GM08714 (cell line): ENCODE data around the gene DENND1C.

Source experiments
- H3K4me3 ChIP-seq: fragments of 200-500 bp; sonication (Bioruptor generic); 2 replicates; pipeline ENCODE4 v1.5.1; 2014; ENCODE audit warnings: mild to moderate bottlenecking, low read length, inconsistent platforms
- ZNF274 ChIP-seq: IDR thresholded peaks from 2 replicates; pipeline ENCODE4 v1.6.1; 2012; ENCODE audit warnings: mild to moderate bottlenecking, low read depth, low read length

The DENND1C gene

GRCh38 chr19:6460099-6460884, 21.3 kb downstream of the DENND1C start:
- peak overlapping the region; percentile 70 for H3K4me3 ChIP-seq
- TF ChIP-seq ZNF274: no peak

- no peak for TF ChIP-seq ZNF274
- H3K4me3 ChIP-seq: peak within 1 kb of the TSS; percentile 70
These were observed 22.1 kb downstream of the DENND1C start, which contains the start of gene SLC25A23 for GRCh38 chr19:6459262-6460098. TSS of gene SLC25A23 (minus strand) at chr19:6459792. CDS start at chr19:6459628, 164 bp downstream.

- H3K4me3 ChIP-seq: peak overlapping the region; percentile 70
- no peak for TF ChIP-seq ZNF274
These were observed 22.8 kb downstream of the DENND1C start for GRCh38 chr19:6458695-6459261.

GRCh38 chr19:6457958-6458694, 23.5 kb downstream of the DENND1C start:
- TF ChIP-seq ZNF274: no peak
- H3K4me3 ChIP-seq: no peak overlapping the region; the same call in 1 of the 2 replicates

DNA sequence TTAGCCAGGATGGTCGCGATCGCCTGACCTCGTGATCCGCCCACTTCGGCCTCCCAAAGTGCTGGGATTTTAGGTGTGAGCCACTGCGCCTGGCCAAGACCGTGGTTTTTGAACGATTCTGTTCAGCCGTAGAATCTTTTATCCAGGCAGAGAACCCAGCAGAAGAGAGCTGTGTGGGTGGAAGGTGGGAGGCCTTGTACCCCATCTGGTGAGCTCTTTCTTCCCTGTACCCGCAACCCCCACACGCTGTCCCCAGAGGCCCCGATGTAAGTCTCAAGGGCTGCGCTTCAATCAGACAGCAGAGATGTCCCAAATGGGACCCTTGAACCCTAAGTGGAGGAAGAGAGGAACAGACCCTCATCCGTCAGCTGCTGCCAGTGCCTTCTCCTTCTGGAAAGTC, 25.7 kb downstream of the DENND1C start:
- H3K4me3 ChIP-seq: no peak overlapping the region
- no peak for TF ChIP-seq ZNF274

GRCh38 chr19:6453951-6454565, 27.5 kb downstream of the DENND1C start:
- TF ChIP-seq ZNF274: no peak

GRCh38 chr19:6452899-6453298, 28.7 kb downstream of the DENND1C start:
- no peak for TF ChIP-seq ZNF274

More at GRCh38 chr19:6453951-6454565, 27.5 kb downstream of the DENND1C start:
- H3K4me3 ChIP-seq: no peak overlapping the region

DNA sequence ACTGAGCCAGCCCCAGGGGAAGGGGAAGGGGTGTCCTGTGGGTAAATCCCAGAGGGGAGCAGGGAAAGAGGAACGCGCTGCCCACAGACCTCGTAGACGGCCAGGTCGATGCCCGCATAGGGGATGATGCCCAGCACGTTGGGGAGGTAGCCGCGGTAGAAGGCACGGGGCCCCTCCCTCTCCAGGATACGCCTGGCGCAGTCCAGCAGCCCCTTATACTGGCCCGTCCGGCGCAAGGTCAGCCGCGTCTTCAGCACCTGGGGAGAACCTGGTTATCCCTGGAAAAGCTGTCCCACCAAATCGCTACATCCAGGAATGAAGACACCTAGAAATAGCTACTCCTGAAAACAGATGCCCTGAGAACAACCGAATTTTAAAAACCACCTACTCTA, 29.4 kb downstream of the DENND1C start:
- no peak for TF ChIP-seq ZNF274
- H3K4me3 ChIP-seq: no peak overlapping the region

More at GRCh38 chr19:6452899-6453298, 28.7 kb downstream of the DENND1C start:
- H3K4me3 ChIP-seq: no peak overlapping the region

DNA sequence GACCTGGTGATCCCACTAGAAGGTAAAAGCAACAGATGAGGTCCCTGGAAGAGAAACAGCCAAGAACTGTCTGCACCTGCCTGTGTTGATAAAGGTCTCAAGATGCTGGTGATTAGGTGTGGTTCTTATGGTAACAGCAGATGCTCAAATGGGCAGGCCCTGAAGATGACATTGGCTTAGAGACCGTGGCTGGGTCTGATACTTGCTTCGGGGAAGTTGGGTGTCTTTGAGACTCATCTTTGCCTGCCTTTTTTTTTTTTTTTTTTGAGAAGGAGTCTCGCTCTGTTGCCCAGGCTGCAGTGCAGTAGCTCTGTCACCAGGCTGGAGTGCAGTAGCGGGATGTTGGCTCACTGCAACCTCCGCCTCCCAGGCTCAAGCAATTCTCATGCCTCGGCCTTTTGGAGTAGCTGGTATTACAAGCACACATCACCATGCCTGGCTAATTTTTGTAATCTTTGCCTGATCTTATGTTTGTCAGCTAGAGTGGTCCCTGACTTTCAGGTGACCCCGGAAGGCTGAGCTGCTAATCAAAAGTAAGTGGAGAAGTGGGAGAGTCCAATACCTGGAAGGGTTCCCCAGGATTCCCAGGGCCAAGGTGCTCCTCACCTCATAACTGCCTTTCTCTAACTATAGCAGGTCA, 29.9 kb downstream of the DENND1C start:
- H3K4me3 ChIP-seq: no peak overlapping the region
- no peak for TF ChIP-seq ZNF274

- H3K4me3 ChIP-seq: no peak overlapping the region
- no peak for TF ChIP-seq ZNF274
These were observed 31.4 kb downstream of the DENND1C start for GRCh38 chr19:6450166-6450565.

DNA sequence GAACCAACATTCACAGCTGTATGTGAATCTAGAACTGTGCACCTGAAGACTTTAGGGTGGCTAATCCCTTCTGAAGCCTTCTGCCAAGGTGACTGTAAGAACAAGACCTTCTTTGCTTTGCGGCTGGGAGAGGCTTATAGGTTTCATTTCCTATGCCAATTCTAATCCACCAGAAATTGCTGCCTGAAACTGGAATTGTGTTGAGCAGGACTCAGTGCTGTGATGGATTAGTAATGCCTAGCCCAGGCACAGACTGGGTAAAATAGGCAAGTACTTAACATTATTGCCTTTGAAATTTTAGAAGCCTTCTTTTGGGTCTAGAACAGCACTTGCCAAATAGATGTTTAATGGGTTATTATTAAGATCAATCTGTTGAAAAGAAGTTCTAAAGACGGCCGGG, 33.5 kb downstream of the DENND1C start:
- TF ChIP-seq ZNF274: no peak
- no peak overlapping the region for H3K4me3 ChIP-seq

DNA sequence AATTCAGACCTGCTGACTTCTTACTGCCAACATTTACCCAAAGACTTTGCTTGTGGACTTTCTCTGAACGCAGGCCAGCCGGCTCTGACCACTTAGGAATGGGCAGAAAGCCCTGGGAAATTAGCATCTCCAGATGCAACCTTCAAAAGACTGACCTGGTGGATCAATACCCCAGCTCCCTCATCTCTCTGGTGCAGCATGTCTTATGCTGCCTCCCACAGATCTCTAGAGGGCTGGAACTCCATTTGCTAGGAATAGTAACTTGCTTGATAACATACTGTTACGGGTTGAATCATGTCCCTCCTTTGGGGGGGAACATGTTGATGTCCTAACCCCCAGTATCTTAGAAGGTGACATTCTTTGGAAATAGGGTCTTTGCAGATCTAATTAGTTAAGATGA, 35.1 kb downstream of the DENND1C start:
- no peak overlapping the region for H3K4me3 ChIP-seq
- TF ChIP-seq ZNF274: no peak

- no peak overlapping the region for H3K4me3 ChIP-seq
- no peak for TF ChIP-seq ZNF274
These were observed 37.6 kb downstream of the DENND1C start for GRCh38 chr19:6443986-6444385.
